CD4-positive, alpha-beta T cell (primary cell): ENCODE measurements around the gene HEPN1. TPM values are rescaled to one million over a fixed set of nuclear protein-coding genes. Genes with fewer than 3 reads are reported as not detected.

Source experiments
- ATAC-seq: fragments of 200-7000 bp; cut with Tn5 transposase; one replicate; pipeline ENCODE4 v1.10.0; 2022; ENCODE audit warnings: mild to moderate bottlenecking; ENCODE audit not compliant: poor library complexity
- CTCF ChIA-PET: fragments of 350-600 bp; sonication (Branson Sonifier 250); formaldehyde crosslinking; loops from one replicate; lab custom pipeline; 2021; ENCODE audit warnings: antibody characterized with exemption, inconsistent platforms; lab: Charles Lee
- POLR2A ChIA-PET: fragments of 350-600 bp; sonication (Branson Sonifier 250); formaldehyde crosslinking; loops from one replicate; lab custom pipeline; 2021; ENCODE audit warnings: antibody characterized with exemption, inconsistent platforms; lab: Charles Lee
- DNase-seq, 14 experiments: peaks; one replicate each; pipeline ENCODE4 v3.0.0-alpha.2; 2013 to 2020; ENCODE audit warnings: mixed read lengths in 2 of 14
- H3K27ac ChIP-seq, 2 donors: one replicate each; pipeline versions ENCODE4 v1.5.1 to v1.7.0; 2013; ENCODE audit warnings: low read length in 2 of 2, low read depth in 1 of 2, mild to moderate bottlenecking in 1 of 2
- H3K27me3 ChIP-seq, 2 experiments: 1 replicate in 1 of 2; 2 replicates in 1 of 2; pipeline versions ENCODE4 v1.6.1 to v1.7.0; 2013; ENCODE audit warnings: low read length in 2 of 2, control low read depth in 1 of 2, mild to moderate bottlenecking in 1 of 2, moderate library complexity in 1 of 2; ENCODE audit not compliant: insufficient read depth in 2 of 2, control insufficient read depth in 1 of 2
- H3K36me3 ChIP-seq: one replicate; pipeline ENCODE4 v1.6.1; 2013; ENCODE audit warnings: low read length, control low read depth; ENCODE audit not compliant: insufficient read depth
- H3K4me1 ChIP-seq: one replicate; pipeline ENCODE4 v1.6.1; 2013; ENCODE audit warnings: low read length, control low read depth; ENCODE audit not compliant: insufficient read depth
- H3K4me3 ChIP-seq: one replicate; pipeline ENCODE4 v1.5.1; 2013; ENCODE audit warnings: mild to moderate bottlenecking, low read length, moderate library complexity
- H3K9me3 ChIP-seq, 2 experiments: 1 replicate in 1 of 2; 2 replicates in 1 of 2; pipeline versions ENCODE4 v1.6.1 to v1.7.0; 2013; ENCODE audit warnings: low read length in 2 of 2, mild to moderate bottlenecking in 2 of 2, control low read depth in 1 of 2, moderate library complexity in 1 of 2; ENCODE audit not compliant: control insufficient read depth in 1 of 2, insufficient read depth in 1 of 2
- H3K27ac Mint-ChIP-seq: one replicate; pipeline ENCODE4 v1.8.0; 2020; ENCODE audit warnings: mixed read lengths
- H3K27me3 Mint-ChIP-seq: one replicate; pipeline ENCODE4 v1.8.0; 2021; ENCODE audit warnings: mixed read lengths
- H3K36me3 Mint-ChIP-seq: one replicate; pipeline ENCODE4 v1.8.0; 2021; ENCODE audit warnings: low read depth, mixed read lengths
- H3K4me1 Mint-ChIP-seq: one replicate; pipeline ENCODE4 v1.8.0; 2021; ENCODE audit warnings: low read depth, mixed read lengths
- H3K4me3 Mint-ChIP-seq: one replicate; pipeline ENCODE4 v1.8.0; 2020; ENCODE audit warnings: mild to moderate bottlenecking, mixed read lengths
- H3K9me3 Mint-ChIP-seq: one replicate; pipeline ENCODE4 v1.8.0; 2020; ENCODE audit warnings: mixed read lengths
- CTCF ChIP-seq: fragments of 200-600 bp; IDR thresholded peaks from one replicate; pipeline ENCODE4 v1.8.0; 2022; ENCODE audit warnings: antibody characterized with exemption, mild to moderate bottlenecking
- intact Hi-C, 2 experiments: fragments of 100-400 bp; cut with DNase I in 1 of 2; cut with micrococcal nuclease in 1 of 2; formaldehyde crosslinking; loops; one replicate each; pipeline versions ENCODE4 v1.15.1 to v1.9.0; 2023 to 2025; cut with DNase I, micrococcal nuclease
- total RNA-seq, 174 experiments: library from RNA in 2 of 174; stranded (reverse) in 2 of 174; gene quantifications; one replicate each; pipeline ENCODE4 v1.2.3 and lab custom pipeline; 2021 to 2026

HEPN1 gene
- total RNA-seq, 2 experiments from 2014 or later: not detected

GRCh38 chr11:124944565-124944964 is 25.5 kb downstream of the HEPN1 start:
- POLR2A ChIA-PET: interaction anchor here (1.7 kb wide), 1 partner anchor 9 kb away, joined by 8 read pairs; the partner anchor contains the start of gene CCDC15

GRCh38 chr11:124945826-124946225 is 26.8 kb downstream of the HEPN1 start:
- no peak overlapping the region for H3K27ac Mint-ChIP-seq
- POLR2A ChIA-PET: no interaction called here

More at GRCh38 chr11:124944565-124944964, 25.5 kb downstream of the HEPN1 start:
- DNase-seq: no peak
- CTCF ChIA-PET: interaction anchor here (0.6 to 1.0 kb wide), 2 partner anchors 68 to 1372 kb away, joined by 3 to 4 read pairs; no protein-coding TSS in a partner anchor
- H3K4me1 ChIP-seq: peaks cover 14% of the 10 kb centered on the region
- no peaks in the 10 kb centered on the region for H3K9me3 Mint-ChIP-seq
- H3K27me3 ChIP-seq: no peaks in the 10 kb centered on the region
- H3K36me3 Mint-ChIP-seq: no peaks in the 10 kb centered on the region
- no peaks in the 10 kb centered on the region for H3K9me3 ChIP-seq
- peaks cover 31% of the 10 kb centered on the region for H3K4me1 Mint-ChIP-seq
- no peak for TF ChIP-seq CTCF
- no peak for ATAC-seq
- intact Hi-C loops: loop anchor here in 1 of 2 experiments (5.0 kb wide), 1 partner anchor 62 kb away; no protein-coding TSS in a partner anchor
- no peaks in the 10 kb centered on the region for H3K36me3 ChIP-seq
- H3K27ac ChIP-seq: no peak overlapping the region
- no peak overlapping the region for H3K4me3 Mint-ChIP-seq
- no peak overlapping the region for H3K27ac Mint-ChIP-seq
- H3K4me3 ChIP-seq: no peak overlapping the region
- H3K27me3 Mint-ChIP-seq: no peaks in the 10 kb centered on the region

GRCh38 chr11:124946735-124947141 is 27.7 kb downstream of the HEPN1 start:
- Histone ChIP-seq H3K4me3 (no peak overlapping the region), H3K27ac (no peak overlapping the region), H3K9me3 (no peaks in the 10 kb centered on the region), H3K4me1 (peaks cover 34% of the 10 kb centered on the region), H3K36me3 (no peaks in the 10 kb centered on the region), H3K27me3 (no peaks in the 10 kb centered on the region)
- no peak for DNase-seq
- intact Hi-C loops: no loop called here
- Mint-ChIP-seq H3K9me3 (no peaks in the 10 kb centered on the region), H3K36me3 (no peaks in the 10 kb centered on the region), H3K27me3 (no peaks in the 10 kb centered on the region), H3K27ac (no peak overlapping the region), H3K4me1 (peaks cover 31% of the 10 kb centered on the region), H3K4me3 (no peak overlapping the region)
- no peak for TF ChIP-seq CTCF
- ChIA-PET CTCF (no interaction called here), POLR2A (no interaction called here)
- no peak for ATAC-seq

More at GRCh38 chr11:124945826-124946225, 26.8 kb downstream of the HEPN1 start:
- no peak overlapping the region for H3K27ac ChIP-seq
- peaks cover 26% of the 10 kb centered on the region for H3K4me1 ChIP-seq
- no peaks in the 10 kb centered on the region for H3K36me3 Mint-ChIP-seq
- CTCF ChIA-PET: no interaction called here
- intact Hi-C loops: no loop called here
- H3K27me3 Mint-ChIP-seq: no peaks in the 10 kb centered on the region
- H3K4me1 Mint-ChIP-seq: peaks cover 31% of the 10 kb centered on the region
- H3K4me3 ChIP-seq: no peak overlapping the region
- H3K9me3 Mint-ChIP-seq: no peaks in the 10 kb centered on the region
- no peaks in the 10 kb centered on the region for H3K36me3 ChIP-seq
- TF ChIP-seq CTCF: no peak
- no peaks in the 10 kb centered on the region for H3K27me3 ChIP-seq
- no peak for ATAC-seq
- H3K9me3 ChIP-seq: no peaks in the 10 kb centered on the region
- H3K4me3 Mint-ChIP-seq: no peak overlapping the region
- DNase-seq: no peak
